Keratinocyte (primary cell): Measurements from ENCODE around the gene SOST. TPM values are rescaled to one million over a fixed set of nuclear protein-coding genes. Genes with fewer than 3 reads are reported as not detected.

ENCODE experiments used
- DNase-seq: peaks from one replicate; pipeline ENCODE4 v3.0.0-alpha.2; 2011; ENCODE audit warnings: low read depth, missing footprints, low spot score
- FAIRE-seq: peaks from 2 replicates; lab custom pipeline; 2011; peaks lifted over from hg19 to GRCh38; lab: Jason Lieb, UNC
- H2AFZ ChIP-seq: 2 replicates; pipeline ENCODE4 v1.6.0; 2012; ENCODE audit warnings: low read length, control low read depth, inconsistent platforms; ENCODE audit not compliant: control insufficient read depth
- H3K27ac ChIP-seq: 2 replicates; pipeline ENCODE4 v1.5.1; 2011; ENCODE audit warnings: low read length; ENCODE audit not compliant: control insufficient read depth, insufficient read depth
- H3K27me3 ChIP-seq: 3 replicates; pipeline ENCODE4 v1.6.0; 2011; ENCODE audit warnings: low read length; ENCODE audit not compliant: control insufficient read depth, insufficient read depth; ENCODE audit errors: extremely low read depth
- H3K36me3 ChIP-seq, 2 experiments: 2 replicates in 1 of 2; 3 replicates in 1 of 2; pipeline ENCODE4 v1.5.1; 2011; ENCODE audit warnings: low read length in 2 of 2, mild to moderate bottlenecking in 1 of 2; ENCODE audit not compliant: control insufficient read depth in 2 of 2, insufficient read depth in 2 of 2; ENCODE audit errors: extremely low read depth in 1 of 2
- H3K4me1 ChIP-seq: 3 replicates; pipeline ENCODE4 v1.5.1; 2011; ENCODE audit warnings: low read length; ENCODE audit not compliant: control insufficient read depth, insufficient read depth; ENCODE audit errors: extremely low read depth
- H3K4me2 ChIP-seq: 3 replicates; pipeline ENCODE4 v1.6.0; 2011; ENCODE audit warnings: low read depth, low read length; ENCODE audit not compliant: control insufficient read depth, insufficient read depth; ENCODE audit errors: extremely low read depth
- H3K4me3 ChIP-seq, 3 experiments: fragments of 200-600 bp in 1 of 3; sonication (generic) in 1 of 3; 2 replicates in 2 of 3; 3 replicates in 1 of 3; pipeline ENCODE4 v1.5.1; 2011 to 2016; ENCODE audit warnings: low read length in 3 of 3, mild to moderate bottlenecking in 3 of 3, control low read depth in 2 of 3, inconsistent platforms in 1 of 3, low read depth in 1 of 3, mixed read lengths in 1 of 3, mixed run types in 1 of 3, moderate library complexity in 1 of 3; ENCODE audit not compliant: control insufficient read depth in 2 of 3, insufficient read depth in 2 of 3; ENCODE audit errors: extremely low read depth in 1 of 3
- H3K79me2 ChIP-seq: 2 replicates; pipeline ENCODE4 v1.6.0; 2012; ENCODE audit warnings: low read length; ENCODE audit not compliant: control insufficient read depth, insufficient read depth
- H3K9ac ChIP-seq: 3 replicates; pipeline ENCODE4 v1.6.0; 2011; ENCODE audit warnings: low read length; ENCODE audit not compliant: control insufficient read depth, insufficient read depth; ENCODE audit errors: extremely low read depth
- H3K9me1 ChIP-seq: 3 replicates; pipeline ENCODE4 v1.6.0; 2011; ENCODE audit warnings: low read length; ENCODE audit not compliant: control insufficient read depth, insufficient read depth; ENCODE audit errors: extremely low read depth
- H3K9me3 ChIP-seq: 2 replicates; pipeline ENCODE4 v1.5.1; 2012; ENCODE audit warnings: low read depth, low read length; ENCODE audit not compliant: control insufficient read depth
- H4K20me1 ChIP-seq: 3 replicates; pipeline ENCODE4 v1.6.0; 2011; ENCODE audit warnings: low read length; ENCODE audit not compliant: control insufficient read depth, insufficient read depth; ENCODE audit errors: extremely low read depth
- EZH2 ChIP-seq: IDR thresholded peaks from one replicate; pipeline ENCODE4 v1.6.1; 2012; ENCODE audit warnings: inconsistent platforms, mild to moderate bottlenecking, low read length, moderate library complexity
- dilution Hi-C: fragments of 300-500 bp; cut with MboI; formaldehyde crosslinking; loops from one replicate; pipeline ENCODE4 v1.7.0; 2020; ENCODE audit warnings: low sequenced_read_pairs; ENCODE audit not compliant: extremely low pct_ligation_motif_present
- polyA plus RNA-seq, 5 experiments: library from polyadenylated mRNA; depleted of rRNA in 3 of 5; stranded (reverse) in 3 of 5; stranded (forward) in 1 of 5; unstranded in 1 of 5; fragments of >200 nt; gene quantifications; 1 replicate in 1 of 5; 2 replicates in 3 of 5; 3 replicates in 1 of 5; pipeline versions ENCODE4 v1.2.1 to v1.2.3, GENCODE V29; 2011 to 2012; ENCODE audit warnings: missing spikeins in 2 of 5, low read depth in 1 of 5, low replicate concordance in 1 of 5
- TF ChIP-seq, protein P1 (sequence below), 3 experiments: IDR thresholded peaks in 1 of 3; conservative IDR thresholded peaks in 1 of 3; optimal IDR thresholded peaks in 1 of 3; 2 replicates in 2 of 3; 3 replicates in 1 of 3; pipeline versions ENCODE3 to v1.5.1; 2011; ENCODE audit warnings: low read length in 3 of 3, mild to moderate bottlenecking in 3 of 3, moderate library complexity in 2 of 3, control low read depth in 1 of 3, inconsistent platforms in 1 of 3; ENCODE audit not compliant: insufficient read depth in 2 of 3; ENCODE audit errors: extremely low read depth in 1 of 3

SOST gene
- polyA plus RNA-seq, 1 donor (not counting 4 experiments of a cell fraction or from before 2014, with no cell fraction given) = 0.04 TPM

GRCh38 chr17:43734376-43734775 lies 24.2 kb downstream of the SOST start:
- Histone ChIP-seq H3K9ac (no peak overlapping the region), H3K4me3 (no peak overlapping the region), H4K20me1 (no peaks in the 10 kb centered on the region), H3K27ac (no peak overlapping the region), H3K4me2 (no peak overlapping the region), H2AFZ (no peak overlapping the region), H3K36me3 (no peaks in the 10 kb centered on the region), H3K9me1 (no peaks in the 10 kb centered on the region), H3K27me3 (no peaks in the 10 kb centered on the region), H3K79me2 (no peaks in the 10 kb centered on the region), H3K9me3 (no peaks in the 10 kb centered on the region), H3K4me1 (peaks cover 16% of the 10 kb centered on the region)
- no peak for FAIRE-seq
- dilution Hi-C loops = no loop called here
- DNase-seq = no peak
- TF ChIP-seq, protein P1, sequence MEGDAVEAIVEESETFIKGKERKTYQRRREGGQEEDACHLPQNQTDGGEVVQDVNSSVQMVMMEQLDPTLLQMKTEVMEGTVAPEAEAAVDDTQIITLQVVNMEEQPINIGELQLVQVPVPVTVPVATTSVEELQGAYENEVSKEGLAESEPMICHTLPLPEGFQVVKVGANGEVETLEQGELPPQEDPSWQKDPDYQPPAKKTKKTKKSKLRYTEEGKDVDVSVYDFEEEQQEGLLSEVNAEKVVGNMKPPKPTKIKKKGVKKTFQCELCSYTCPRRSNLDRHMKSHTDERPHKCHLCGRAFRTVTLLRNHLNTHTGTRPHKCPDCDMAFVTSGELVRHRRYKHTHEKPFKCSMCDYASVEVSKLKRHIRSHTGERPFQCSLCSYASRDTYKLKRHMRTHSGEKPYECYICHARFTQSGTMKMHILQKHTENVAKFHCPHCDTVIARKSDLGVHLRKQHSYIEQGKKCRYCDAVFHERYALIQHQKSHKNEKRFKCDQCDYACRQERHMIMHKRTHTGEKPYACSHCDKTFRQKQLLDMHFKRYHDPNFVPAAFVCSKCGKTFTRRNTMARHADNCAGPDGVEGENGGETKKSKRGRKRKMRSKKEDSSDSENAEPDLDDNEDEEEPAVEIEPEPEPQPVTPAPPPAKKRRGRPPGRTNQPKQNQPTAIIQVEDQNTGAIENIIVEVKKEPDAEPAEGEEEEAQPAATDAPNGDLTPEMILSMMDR (optimal IDR thresholded peaks at IDR 0.05 in 1 of 3, IDR thresholded peaks at IDR 0.05 in 1 of 3, conservative IDR thresholded peaks at IDR 0.05 in 1 of 3; ENCODE audit: extremely low read depth in 1 of 3, insufficient read depth in 2 of 3, low read length in 3 of 3) = no peak
- no peak for TF ChIP-seq EZH2

DNA sequence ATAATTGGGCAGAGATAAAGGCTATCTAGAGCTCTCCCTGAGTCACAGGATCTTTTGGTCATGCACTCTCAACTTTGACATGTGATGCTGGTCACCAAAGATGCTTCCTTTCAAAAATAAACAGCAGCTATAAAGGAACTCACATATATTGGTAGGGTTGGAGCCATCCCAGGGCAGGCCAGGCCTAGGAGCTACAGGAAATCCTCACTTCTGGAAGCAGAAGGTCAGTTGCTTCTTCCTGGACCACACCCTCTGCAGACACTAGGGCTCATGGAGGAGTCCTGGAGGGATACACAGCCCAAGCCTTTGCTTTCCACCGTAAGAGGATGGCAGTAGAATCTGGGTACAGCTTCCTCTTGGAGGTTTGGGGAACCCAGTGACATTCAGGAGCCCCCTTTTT lies 24.6 kb downstream of the SOST start:
- Histone ChIP-seq H3K27ac (no peak overlapping the region), H3K9me3 (no peaks in the 10 kb centered on the region), H3K4me1 (peaks cover 16% of the 10 kb centered on the region), H4K20me1 (no peaks in the 10 kb centered on the region), H3K36me3 (no peaks in the 10 kb centered on the region), H3K9me1 (no peaks in the 10 kb centered on the region), H2AFZ (no peak overlapping the region), H3K79me2 (no peaks in the 10 kb centered on the region), H3K9ac (no peak overlapping the region), H3K27me3 (no peaks in the 10 kb centered on the region), H3K4me2 (no peak overlapping the region), H3K4me3 (no peak overlapping the region)
- TF ChIP-seq EZH2 = no peak
- TF ChIP-seq, protein P1 (optimal IDR thresholded peaks at IDR 0.05 in 1 of 3, IDR thresholded peaks at IDR 0.05 in 1 of 3, conservative IDR thresholded peaks at IDR 0.05 in 1 of 3; ENCODE audit: extremely low read depth in 1 of 3, insufficient read depth in 2 of 3, low read length in 3 of 3) = no peak
- FAIRE-seq (no peak), DNase-seq (no peak)
- dilution Hi-C loops = no loop called here
